ENCODE measurements around the gene CLDN19. TPM values are rescaled to one million over a fixed set of nuclear protein-coding genes. Genes with fewer than 3 reads are reported as not detected.

CLDN19 gene
- total and polyA plus RNA-seq, 9 of the 15 experiments (the other 6 are each of a cell fraction or from before 2014, with no cell fraction given): not detected

- Histone ChIP-seq H2AFZ (ENCODE audit: low read depth, low read length) (no peak overlapping the region), H3K27me3 (ENCODE audit: control insufficient read depth in 2 of 2, insufficient read depth in 2 of 2, low read length in 2 of 2) (no peaks in the 10 kb centered on the region), H3K79me2 (ENCODE audit: control insufficient read depth, insufficient read depth, low read length) (peaks cover 94% of the 10 kb centered on the region), H3K4me3 (peak overlapping the region; percentile 77; the same call in 1 of the 2 replicates), H3K27ac (ENCODE audit: extremely low read depth, low read depth, low read length) (peak overlapping the region; percentile 51), H3K9me1 (ENCODE audit: control insufficient read depth, insufficient read depth, low read length) (peaks cover 8% of the 10 kb centered on the region), H3K4me1 (replicated peaks in 1 of 2; ENCODE audit: control insufficient read depth in 2 of 2, insufficient read depth in 2 of 2, low read length in 2 of 2) (peaks cover 9 to 45% of the 10 kb centered on the region in 2 experiments), H3K9me3 (replicated peaks; ENCODE audit: control insufficient read depth, insufficient read depth, low read depth, low read length) (no peaks in the 10 kb centered on the region), H3K36me3 (ENCODE audit: control insufficient read depth, insufficient read depth, low read length) (peaks cover 84% of the 10 kb centered on the region), H4K20me1 (replicated peaks; ENCODE audit: control insufficient read depth, insufficient read depth, low read length) (peaks cover 78% of the 10 kb centered on the region), H3K9ac (ENCODE audit: insufficient read depth in 1 of 2, low read depth in 2 of 2, low read length in 2 of 2) (peak overlapping the region in 1 of 2 experiments; percentile 99; a peak in 2 of 4 replicates), H3K4me2 (ENCODE audit: insufficient read depth, low read length) (peak overlapping the region; percentile 98)
- ATAC-seq (peak; percentile 17), FAIRE-seq (peak; percentile 11), DNase-seq (ENCODE audit: extremely low read depth in 1 of 4, low spot score in 3 of 4) (peak; percentile 66 to 83 (median 70))
- in situ Hi-C loops (cut with MboI): no loop called here
- BruUV-seq (replicated peaks): no TSS peak
- 10% methylated on average over 4 of the region's 4 CpGs for WGBS (ENCODE audit: insufficient coverage, low coverage, missing lambda C conversion rate)
- ChIA-PET POLR2A (interaction anchor here (0.6 to 2.7 kb wide), 5 partner anchors 9 to 907 kb away, joined by 3 to 10 read pairs (median 3); no protein-coding TSS in a partner anchor), CTCF (ENCODE audit: low intra/inter-chr PET ratio) (no interaction called here)
- intact Hi-C loops (cut with micrococcal nuclease): loop anchor here (10.0 kb wide), 1 partner anchor 248 kb away; no protein-coding TSS in a partner anchor
- TF ChIP-seq, protein P1, sequence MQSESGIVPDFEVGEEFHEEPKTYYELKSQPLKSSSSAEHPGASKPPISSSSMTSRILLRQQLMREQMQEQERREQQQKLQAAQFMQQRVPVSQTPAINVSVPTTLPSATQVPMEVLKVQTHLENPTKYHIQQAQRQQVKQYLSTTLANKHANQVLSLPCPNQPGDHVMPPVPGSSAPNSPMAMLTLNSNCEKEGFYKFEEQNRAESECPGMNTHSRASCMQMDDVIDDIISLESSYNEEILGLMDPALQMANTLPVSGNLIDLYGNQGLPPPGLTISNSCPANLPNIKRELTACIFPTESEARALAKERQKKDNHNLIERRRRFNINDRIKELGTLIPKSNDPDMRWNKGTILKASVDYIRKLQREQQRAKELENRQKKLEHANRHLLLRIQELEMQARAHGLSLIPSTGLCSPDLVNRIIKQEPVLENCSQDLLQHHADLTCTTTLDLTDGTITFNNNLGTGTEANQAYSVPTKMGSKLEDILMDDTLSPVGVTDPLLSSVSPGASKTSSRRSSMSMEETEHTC (IDR thresholded peaks at IDR 0.05): no peak
- no peak for TF ChIP-seq ZNF12 (CRISPR knock-in tag; IDR thresholded peaks at IDR 0.05)
- TF ChIP-seq NFIC (IDR thresholded peaks at IDR 0.05): peak; percentile 57
- 0 out of 2 replicates have a peak, but pooled peaks have one; percentile 39 for TF ChIP-seq SMARCE1 (IDR thresholded peaks at IDR 0.05)
- no peak for TF ChIP-seq BCL6 (CRISPR knock-in tag; IDR thresholded peaks at IDR 0.05)
- no peak for TF ChIP-seq HDAC3 (IDR thresholded peaks at IDR 0.05; ENCODE audit: borderline replicate concordance, partially characterized antibody)
- no peak for TF ChIP-seq CEBPB (tag; IDR thresholded peaks at IDR 0.05)
- TF ChIP-seq, protein P2, sequence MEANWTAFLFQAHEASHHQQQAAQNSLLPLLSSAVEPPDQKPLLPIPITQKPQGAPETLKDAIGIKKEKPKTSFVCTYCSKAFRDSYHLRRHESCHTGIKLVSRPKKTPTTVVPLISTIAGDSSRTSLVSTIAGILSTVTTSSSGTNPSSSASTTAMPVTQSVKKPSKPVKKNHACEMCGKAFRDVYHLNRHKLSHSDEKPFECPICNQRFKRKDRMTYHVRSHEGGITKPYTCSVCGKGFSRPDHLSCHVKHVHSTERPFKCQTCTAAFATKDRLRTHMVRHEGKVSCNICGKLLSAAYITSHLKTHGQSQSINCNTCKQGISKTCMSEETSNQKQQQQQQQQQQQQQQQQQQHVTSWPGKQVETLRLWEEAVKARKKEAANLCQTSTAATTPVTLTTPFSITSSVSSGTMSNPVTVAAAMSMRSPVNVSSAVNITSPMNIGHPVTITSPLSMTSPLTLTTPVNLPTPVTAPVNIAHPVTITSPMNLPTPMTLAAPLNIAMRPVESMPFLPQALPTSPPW (CRISPR knock-in tag; IDR thresholded peaks at IDR 0.05): peak; percentile 66
- TF ChIP-seq ZFP36 (IDR thresholded peaks at IDR 0.05; ENCODE audit: low read depth, low read length, partially characterized antibody): no peak
- peak; percentile 55 to 59; a peak in 1 of 4 replicates for TF ChIP-seq FOXK2 (conservative IDR thresholded peaks at IDR 0.05 in 1 of 2, IDR thresholded peaks at IDR 0.05 in 1 of 2; ENCODE audit: low read depth in 2 of 2)
- no peak for TF ChIP-seq ZNF263 (CRISPR knock-in tag; IDR thresholded peaks at IDR 0.05; ENCODE audit: borderline replicate concordance)
- TF ChIP-seq, protein P3, sequence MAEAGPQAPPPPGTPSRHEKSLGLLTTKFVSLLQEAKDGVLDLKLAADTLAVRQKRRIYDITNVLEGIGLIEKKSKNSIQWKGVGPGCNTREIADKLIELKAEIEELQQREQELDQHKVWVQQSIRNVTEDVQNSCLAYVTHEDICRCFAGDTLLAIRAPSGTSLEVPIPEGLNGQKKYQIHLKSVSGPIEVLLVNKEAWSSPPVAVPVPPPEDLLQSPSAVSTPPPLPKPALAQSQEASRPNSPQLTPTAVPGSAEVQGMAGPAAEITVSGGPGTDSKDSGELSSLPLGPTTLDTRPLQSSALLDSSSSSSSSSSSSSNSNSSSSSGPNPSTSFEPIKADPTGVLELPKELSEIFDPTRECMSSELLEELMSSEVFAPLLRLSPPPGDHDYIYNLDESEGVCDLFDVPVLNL (CRISPR knock-in tag; IDR thresholded peaks at IDR 0.05; ENCODE audit: low read depth): no peak
- peak; percentile 64; the same call in 1 of the 2 replicates for TF ChIP-seq EP300 (IDR thresholded peaks at IDR 0.05; ENCODE audit: low read length)
- TF ChIP-seq DACH1 (IDR thresholded peaks at IDR 0.05; ENCODE audit: partially characterized antibody): no peak
- no peak for TF ChIP-seq LCOR (CRISPR knock-in tag; IDR thresholded peaks at IDR 0.05)
- TF ChIP-seq, protein P4, sequence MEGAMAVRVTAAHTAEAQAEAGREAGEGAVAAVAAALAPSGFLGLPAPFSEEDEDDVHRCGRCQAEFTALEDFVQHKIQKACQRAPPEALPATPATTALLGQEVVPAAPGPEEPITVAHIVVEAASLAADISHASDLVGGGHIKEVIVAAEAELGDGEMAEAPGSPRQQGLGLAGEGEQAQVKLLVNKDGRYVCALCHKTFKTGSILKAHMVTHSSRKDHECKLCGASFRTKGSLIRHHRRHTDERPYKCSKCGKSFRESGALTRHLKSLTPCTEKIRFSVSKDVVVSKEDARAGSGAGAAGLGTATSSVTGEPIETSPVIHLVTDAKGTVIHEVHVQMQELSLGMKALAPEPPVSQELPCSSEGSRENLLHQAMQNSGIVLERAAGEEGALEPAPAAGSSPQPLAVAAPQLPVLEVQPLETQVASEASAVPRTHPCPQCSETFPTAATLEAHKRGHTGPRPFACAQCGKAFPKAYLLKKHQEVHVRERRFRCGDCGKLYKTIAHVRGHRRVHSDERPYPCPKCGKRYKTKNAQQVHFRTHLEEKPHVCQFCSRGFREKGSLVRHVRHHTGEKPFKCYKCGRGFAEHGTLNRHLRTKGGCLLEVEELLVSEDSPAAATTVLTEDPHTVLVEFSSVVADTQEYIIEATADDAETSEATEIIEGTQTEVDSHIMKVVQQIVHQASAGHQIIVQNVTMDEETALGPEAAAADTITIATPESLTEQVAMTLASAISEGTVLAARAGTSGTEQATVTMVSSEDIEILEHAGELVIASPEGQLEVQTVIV (CRISPR knock-in tag; IDR thresholded peaks at IDR 0.05; ENCODE audit: borderline replicate concordance): no peak
- TF ChIP-seq HNRNPLL (IDR thresholded peaks at IDR 0.05; ENCODE audit: low read depth, low read length, poor library complexity, severe bottlenecking): no peak
- no peak for TF ChIP-seq RNF2 (IDR thresholded peaks at IDR 0.05)
These were observed 53.6 kb downstream of the CLDN19 start for GRCh38 chr1:42686418-42686817.
